ENCODE data around the gene THSD7B. TPM values are rescaled to one million over a fixed set of nuclear protein-coding genes. Genes with fewer than 3 reads are reported as not detected.
"Not testable (repeated sequence)": the region's sequence is repeated elsewhere in the genome, so short reads cannot be mapped to it uniquely, and the experiment has no call there.

THSD7B gene
- total and polyA plus RNA-seq, 4 donors = 3.9 to 10.8 (median 4.0) TPM

DNA sequence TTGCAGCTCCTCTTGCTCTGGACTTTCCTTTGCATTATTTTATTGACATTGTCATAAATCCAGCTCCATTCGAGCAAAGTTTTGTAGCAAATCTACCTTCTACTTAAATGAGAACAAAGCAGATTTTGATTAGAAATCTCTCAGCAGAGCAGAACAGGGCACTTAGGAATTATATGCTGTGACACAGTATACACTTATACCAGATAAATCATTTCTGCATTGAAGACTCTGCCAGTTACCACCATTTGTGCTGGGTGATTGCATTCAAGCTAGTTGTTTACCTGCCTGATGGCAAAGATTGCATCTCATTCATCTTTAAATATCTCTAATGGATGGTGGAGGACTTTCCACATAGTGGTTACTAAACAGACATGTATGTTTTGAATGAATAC, 757.3 kb downstream of the THSD7B start:
- H3K9me3 ChIP-seq (ENCODE audit: control insufficient read depth, insufficient read depth, low read length) = no peaks in the 10 kb centered on the region
- no peaks in the 10 kb centered on the region for H3K36me3 ChIP-seq (ENCODE audit: control insufficient read depth, insufficient read depth, low read length)
- peak in 1 of 6 donors; percentile 18 for DNase-seq (ENCODE audit: low read depth in 4 of 6, low spot score in 6 of 6)
- H3K27me3 ChIP-seq (ENCODE audit: control insufficient read depth, insufficient read depth, low read length) = no peaks in the 10 kb centered on the region
- no CpG with 5 or more reads among the region's 1 CpG for WGBS (ENCODE audit: insufficient coverage)
- H3K27ac ChIP-seq (ENCODE audit: low read depth, low read length) = no peak overlapping the region
- H3K4me3 ChIP-seq (ENCODE audit: low read depth, low read length) = no peak overlapping the region
- H3K4me1 ChIP-seq (ENCODE audit: control insufficient read depth, insufficient read depth, low read length) = no peaks in the 10 kb centered on the region

DNA sequence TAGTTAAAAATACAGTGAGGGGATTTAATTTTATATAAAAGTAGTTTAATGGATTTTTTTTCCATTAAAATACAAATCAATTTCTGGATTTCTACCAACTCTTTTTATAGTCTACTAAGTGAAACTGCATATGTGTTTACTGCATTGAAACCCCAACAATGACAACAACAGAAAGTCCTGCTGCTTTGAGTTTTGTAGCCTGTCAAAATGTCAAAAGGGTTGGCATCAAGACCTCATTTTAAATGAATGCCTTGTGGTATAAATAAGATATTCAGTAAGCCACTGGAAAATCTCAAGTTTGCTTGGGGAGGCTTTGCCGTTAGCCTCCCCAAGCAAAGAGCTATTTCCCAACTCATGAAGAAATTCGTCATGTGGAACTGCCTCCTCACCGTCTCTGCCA, 758.6 kb downstream of the THSD7B start:
- peak in 1 of 6 donors; percentile 85 for DNase-seq (ENCODE audit: low read depth in 4 of 6, low spot score in 6 of 6)
- no peaks in the 10 kb centered on the region for H3K36me3 ChIP-seq (ENCODE audit: control insufficient read depth, insufficient read depth, low read length)
- 63% methylated on average over 2 of the region's 3 CpGs for WGBS (ENCODE audit: insufficient coverage)

DNA sequence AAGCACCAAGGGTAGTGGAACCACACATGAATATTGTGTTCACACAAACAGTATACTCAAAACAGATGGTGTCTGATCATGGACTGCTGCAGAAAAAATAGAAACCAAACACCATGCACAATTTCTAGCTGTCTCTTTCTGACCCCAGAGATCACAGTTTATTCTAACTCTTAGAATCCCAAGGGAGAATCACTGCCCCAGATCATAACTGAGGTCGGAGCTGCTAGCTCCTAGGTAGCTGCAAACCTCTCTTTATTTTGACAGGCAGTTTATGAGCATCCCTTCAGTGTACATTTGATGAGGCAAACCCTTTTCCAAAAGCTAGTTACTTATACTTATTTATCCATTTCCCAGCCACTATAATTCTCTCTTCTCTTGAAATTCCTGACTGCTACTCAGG, 759.8 kb downstream of the THSD7B start:
- Histone ChIP-seq H3K4me1 (ENCODE audit: control insufficient read depth, insufficient read depth, low read length) (no peaks in the 10 kb centered on the region), H3K36me3 (ENCODE audit: control insufficient read depth, insufficient read depth, low read length) (no peaks in the 10 kb centered on the region), H3K27me3 (ENCODE audit: control insufficient read depth, insufficient read depth, low read length) (no peaks in the 10 kb centered on the region), H3K27ac (ENCODE audit: low read depth, low read length) (no peak overlapping the region), H3K4me3 (ENCODE audit: low read depth, low read length) (no peak overlapping the region), H3K9me3 (ENCODE audit: control insufficient read depth, insufficient read depth, low read length) (no peaks in the 10 kb centered on the region)
- DNase-seq (ENCODE audit: low read depth in 4 of 6, low spot score in 6 of 6) = no peak
- 64% methylated on average over 1 of the region's 1 CpG for WGBS (ENCODE audit: insufficient coverage)

More for the DNA sequence above, 758.6 kb downstream of the THSD7B start:
- no peaks in the 10 kb centered on the region for H3K4me1 ChIP-seq (ENCODE audit: control insufficient read depth, insufficient read depth, low read length)
- H3K27ac ChIP-seq (ENCODE audit: low read depth, low read length) = no peak overlapping the region
- no peak overlapping the region for H3K4me3 ChIP-seq (ENCODE audit: low read depth, low read length)
- no peaks in the 10 kb centered on the region for H3K27me3 ChIP-seq (ENCODE audit: control insufficient read depth, insufficient read depth, low read length)
- no peaks in the 10 kb centered on the region for H3K9me3 ChIP-seq (ENCODE audit: control insufficient read depth, insufficient read depth, low read length)

DNA sequence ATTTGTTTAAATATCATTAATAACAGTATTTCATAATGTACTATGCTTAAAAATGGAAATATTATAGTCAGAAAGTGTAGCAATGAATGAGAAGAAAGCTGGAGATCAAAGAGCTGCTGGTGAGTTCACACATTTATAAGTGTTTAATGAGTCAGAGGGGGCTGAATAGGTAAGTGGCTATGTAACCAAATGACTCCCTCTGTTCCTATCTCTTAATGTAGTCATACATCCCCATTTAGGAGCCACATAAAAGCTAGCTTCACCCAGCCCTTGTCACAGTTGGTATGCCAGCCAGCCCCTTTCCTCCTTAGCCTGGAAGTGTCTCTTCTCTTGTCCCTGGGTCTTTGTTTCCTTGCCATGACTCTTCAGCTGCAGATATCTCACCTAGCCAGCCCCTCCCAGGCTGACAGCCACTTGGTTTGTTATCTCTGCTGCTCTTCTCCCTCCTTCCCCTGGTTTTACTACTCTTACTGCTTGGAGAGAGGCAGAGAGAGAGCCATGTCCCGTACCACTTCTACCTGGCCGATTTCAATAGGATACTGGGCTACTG, 760.4 kb downstream of the THSD7B start:
- Histone ChIP-seq H3K4me3 (ENCODE audit: low read depth, low read length) (no peak overlapping the region), H3K36me3 (ENCODE audit: control insufficient read depth, insufficient read depth, low read length) (no peaks in the 10 kb centered on the region), H3K27me3 (ENCODE audit: control insufficient read depth, insufficient read depth, low read length) (no peaks in the 10 kb centered on the region), H3K4me1 (ENCODE audit: control insufficient read depth, insufficient read depth, low read length) (no peaks in the 10 kb centered on the region), H3K27ac (ENCODE audit: low read depth, low read length) (no peak overlapping the region), H3K9me3 (ENCODE audit: control insufficient read depth, insufficient read depth, low read length) (no peaks in the 10 kb centered on the region)
- WGBS (ENCODE audit: insufficient coverage) = no CpG with 5 or more reads among the region's 2 CpGs
- no peak for DNase-seq (ENCODE audit: low read depth in 4 of 6, low spot score in 6 of 6)

DNA sequence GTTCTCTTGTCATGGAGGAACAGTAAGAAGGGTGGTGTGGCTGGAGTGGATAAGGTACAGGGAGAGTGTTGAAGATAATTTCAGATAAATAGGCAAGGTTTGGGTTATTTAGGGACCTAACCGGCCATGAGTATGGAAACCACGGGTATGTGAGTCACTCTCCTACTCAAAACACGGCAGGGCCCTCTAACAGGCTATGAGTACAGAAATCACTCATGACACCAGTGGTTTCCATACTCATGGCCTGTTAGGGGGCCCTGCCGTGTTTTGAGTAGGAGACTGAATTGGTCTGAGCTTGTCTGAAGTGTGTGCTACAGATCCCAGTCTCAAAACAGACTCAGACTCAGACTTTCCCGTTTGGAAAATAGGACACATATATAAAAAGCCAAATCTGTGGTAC, 770.6 kb downstream of the THSD7B start:
- Histone ChIP-seq H3K9me3 (ENCODE audit: control insufficient read depth, insufficient read depth, low read length) (no peaks in the 10 kb centered on the region), H3K27ac (ENCODE audit: low read depth, low read length) (no peak overlapping the region), H3K36me3 (ENCODE audit: control insufficient read depth, insufficient read depth, low read length) (no peaks in the 10 kb centered on the region), H3K27me3 (ENCODE audit: control insufficient read depth, insufficient read depth, low read length) (no peaks in the 10 kb centered on the region), H3K4me1 (ENCODE audit: control insufficient read depth, insufficient read depth, low read length) (no peaks in the 10 kb centered on the region), H3K4me3 (ENCODE audit: low read depth, low read length) (no peak overlapping the region)
- DNase-seq (ENCODE audit: low read depth in 4 of 6, low spot score in 6 of 6) = no peak
- no CpG with 5 or more reads among the region's 5 CpGs for WGBS (ENCODE audit: insufficient coverage)

DNA sequence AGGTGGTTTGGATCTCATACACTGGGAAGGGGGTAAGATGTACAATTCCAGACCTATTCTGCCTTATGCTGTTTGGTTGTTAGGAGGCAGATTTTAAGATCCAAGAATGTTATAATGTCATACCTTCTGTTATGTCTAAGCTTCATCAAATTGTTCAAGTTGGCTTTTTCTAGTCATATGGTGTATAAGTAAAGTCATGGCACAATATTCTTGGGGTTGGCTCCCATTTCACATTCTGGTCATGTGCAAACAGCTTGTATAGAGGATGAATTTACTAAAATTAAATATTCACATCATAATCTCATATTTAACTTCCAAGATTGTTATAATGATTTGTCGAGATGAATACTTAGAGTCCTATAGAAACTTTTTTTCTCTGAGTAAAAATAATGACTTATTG, 774.0 kb downstream of the THSD7B start:
- no peak overlapping the region for H3K4me3 ChIP-seq (ENCODE audit: low read depth, low read length)
- no CpG with 5 or more reads among the region's 1 CpG for whole genome bisulfite sequencing (ENCODE audit: insufficient coverage)
- H3K4me1 ChIP-seq (ENCODE audit: control insufficient read depth, insufficient read depth, low read length) = no peaks in the 10 kb centered on the region
- no peak overlapping the region for H3K27ac ChIP-seq (ENCODE audit: low read depth, low read length)
- no peaks in the 10 kb centered on the region for H3K27me3 ChIP-seq (ENCODE audit: control insufficient read depth, insufficient read depth, low read length)
- no peaks in the 10 kb centered on the region for H3K36me3 ChIP-seq (ENCODE audit: control insufficient read depth, insufficient read depth, low read length)
- DNase-seq (ENCODE audit: low read depth in 4 of 6, low spot score in 6 of 6) = peak in 1 of 6 donors; percentile 53
- H3K9me3 ChIP-seq (ENCODE audit: control insufficient read depth, insufficient read depth, low read length) = no peaks in the 10 kb centered on the region

DNA sequence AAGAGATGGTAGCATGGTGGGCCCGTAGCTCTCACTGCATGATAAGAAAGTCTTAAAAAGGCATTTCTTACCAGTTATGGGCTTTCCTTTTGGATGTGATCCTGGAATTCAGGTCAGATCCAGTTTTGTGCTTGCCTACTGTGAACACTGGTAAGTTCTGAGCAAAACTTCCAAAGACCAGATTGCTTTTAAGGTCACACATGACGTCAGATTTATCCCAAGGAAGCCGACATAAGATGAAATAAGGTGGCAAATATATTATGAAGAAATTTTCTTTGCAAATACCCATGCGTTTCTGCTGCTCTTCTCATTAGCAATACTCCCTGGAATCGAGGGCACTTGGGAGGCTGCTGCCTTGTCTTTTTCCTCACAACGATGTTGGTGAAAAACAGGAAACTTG, 782.5 kb downstream of the THSD7B start:
- Histone ChIP-seq H3K27ac (ENCODE audit: low read depth, low read length) (no peak overlapping the region), H3K4me3 (ENCODE audit: low read depth, low read length) (no peak overlapping the region), H3K4me1 (ENCODE audit: control insufficient read depth, insufficient read depth, low read length) (no peaks in the 10 kb centered on the region), H3K36me3 (ENCODE audit: control insufficient read depth, insufficient read depth, low read length) (no peaks in the 10 kb centered on the region), H3K9me3 (ENCODE audit: control insufficient read depth, insufficient read depth, low read length) (no peaks in the 10 kb centered on the region), H3K27me3 (ENCODE audit: control insufficient read depth, insufficient read depth, low read length) (no peaks in the 10 kb centered on the region)
- no peak for DNase-seq (ENCODE audit: low read depth in 4 of 6, low spot score in 6 of 6)
- 57% methylated on average over 1 of the region's 6 CpGs for WGBS (ENCODE audit: insufficient coverage)

DNA sequence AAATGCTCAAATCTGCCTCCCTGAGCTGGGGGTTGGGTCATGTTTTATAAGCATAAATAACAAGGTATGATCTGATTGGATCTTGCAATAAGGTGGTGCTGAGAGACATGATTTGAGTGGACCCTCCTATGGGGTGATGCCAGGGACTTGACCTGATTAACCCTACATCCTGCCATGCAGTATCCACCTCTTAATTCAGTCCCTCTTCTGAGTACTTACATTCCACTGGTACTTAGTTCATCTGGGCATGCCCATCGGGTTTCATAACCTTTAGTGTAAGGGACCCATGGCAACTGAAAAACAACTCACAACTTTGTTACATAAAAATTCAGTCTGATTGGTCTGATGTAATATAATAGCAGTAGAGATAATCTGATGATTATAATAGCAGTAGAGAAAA, 801.0 kb downstream of the THSD7B start:
- no peak for DNase-seq (ENCODE audit: low read depth in 4 of 6, low spot score in 6 of 6)
- no peaks in the 10 kb centered on the region for H3K27me3 ChIP-seq (ENCODE audit: control insufficient read depth, insufficient read depth, low read length)
- no peak overlapping the region for H3K4me3 ChIP-seq (ENCODE audit: low read depth, low read length)
- no CpG with 5 or more reads among the region's 1 CpG for WGBS (ENCODE audit: insufficient coverage)
- H3K36me3 ChIP-seq (ENCODE audit: control insufficient read depth, insufficient read depth, low read length) = no peaks in the 10 kb centered on the region
- H3K27ac ChIP-seq (ENCODE audit: low read depth, low read length) = no peak overlapping the region
- no peaks in the 10 kb centered on the region for H3K4me1 ChIP-seq (ENCODE audit: control insufficient read depth, insufficient read depth, low read length)
- H3K9me3 ChIP-seq (ENCODE audit: control insufficient read depth, insufficient read depth, low read length) = no peaks in the 10 kb centered on the region

DNA sequence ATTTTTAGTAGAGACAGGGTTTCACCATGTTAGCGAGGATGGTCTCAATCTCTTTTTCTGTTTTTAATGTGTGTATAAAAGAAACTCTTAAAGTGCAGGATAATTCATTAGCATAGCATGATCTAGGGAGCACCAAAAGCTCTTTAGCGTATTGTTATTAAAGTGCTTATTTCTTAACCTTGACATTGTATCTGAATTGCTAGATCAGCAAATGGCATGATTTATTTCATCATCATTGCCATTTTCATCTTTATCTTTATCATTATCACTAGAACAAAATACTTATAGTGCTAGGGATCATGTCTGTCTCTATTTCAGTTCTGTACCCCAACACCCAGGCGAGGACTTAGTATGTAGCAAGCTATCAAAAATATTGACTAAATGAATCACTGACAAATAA, 805.1 kb downstream of the THSD7B start:
- Histone ChIP-seq H3K36me3 (ENCODE audit: control insufficient read depth, insufficient read depth, low read length) (no peaks in the 10 kb centered on the region), H3K4me3 (ENCODE audit: low read depth, low read length) (no peak overlapping the region), H3K27ac (ENCODE audit: low read depth, low read length) (no peak overlapping the region), H3K27me3 (ENCODE audit: control insufficient read depth, insufficient read depth, low read length) (no peaks in the 10 kb centered on the region), H3K4me1 (ENCODE audit: control insufficient read depth, insufficient read depth, low read length) (no peaks in the 10 kb centered on the region), H3K9me3 (ENCODE audit: control insufficient read depth, insufficient read depth, low read length) (no peaks in the 10 kb centered on the region)
- DNase-seq (ENCODE audit: low read depth in 4 of 6, low spot score in 6 of 6) = no peak
- no CpG with 5 or more reads among the region's 3 CpGs for WGBS (ENCODE audit: insufficient coverage)

DNA sequence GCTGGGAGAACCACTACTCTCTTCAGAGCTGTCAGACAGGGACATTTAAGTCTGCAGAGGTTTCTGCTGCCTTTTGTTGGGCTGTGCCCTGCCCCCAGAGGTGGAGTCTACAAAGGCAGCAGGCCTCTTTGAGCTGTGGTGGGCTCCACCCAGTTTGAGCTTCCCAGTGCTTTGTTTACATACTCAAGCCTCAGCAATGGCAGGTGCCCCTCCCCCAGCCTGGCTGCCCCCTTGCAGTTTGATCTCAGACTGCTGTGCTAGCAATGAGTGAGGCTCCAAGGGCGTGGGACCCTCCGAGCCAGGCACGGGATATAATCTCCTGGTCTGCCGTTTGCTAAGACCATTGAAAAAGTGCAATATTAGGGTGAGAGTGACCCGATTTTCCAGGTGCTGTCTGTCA, 822.5 kb downstream of the THSD7B start:
- not testable (repeated sequence) for H3K27ac ChIP-seq (ENCODE audit: low read depth, low read length); H3K27me3 ChIP-seq (ENCODE audit: control insufficient read depth, insufficient read depth, low read length); H3K4me3 ChIP-seq (ENCODE audit: low read depth, low read length); DNase-seq (ENCODE audit: low read depth in 4 of 6, low spot score in 6 of 6); H3K36me3 ChIP-seq (ENCODE audit: control insufficient read depth, insufficient read depth, low read length); H3K9me3 ChIP-seq (ENCODE audit: control insufficient read depth, insufficient read depth, low read length); H3K4me1 ChIP-seq (ENCODE audit: control insufficient read depth, insufficient read depth, low read length)
- 84% methylated on average over 5 of the region's 5 CpGs for WGBS (ENCODE audit: insufficient coverage)

All from spinal cord (tissue), 10 donors.